ENCODE measurements around the gene HLCS.
"Not testable (repeated sequence)": the region's sequence is repeated elsewhere in the genome, so short reads cannot be mapped to it uniquely, and the experiment has no call there.

Gene HLCS

DNA sequence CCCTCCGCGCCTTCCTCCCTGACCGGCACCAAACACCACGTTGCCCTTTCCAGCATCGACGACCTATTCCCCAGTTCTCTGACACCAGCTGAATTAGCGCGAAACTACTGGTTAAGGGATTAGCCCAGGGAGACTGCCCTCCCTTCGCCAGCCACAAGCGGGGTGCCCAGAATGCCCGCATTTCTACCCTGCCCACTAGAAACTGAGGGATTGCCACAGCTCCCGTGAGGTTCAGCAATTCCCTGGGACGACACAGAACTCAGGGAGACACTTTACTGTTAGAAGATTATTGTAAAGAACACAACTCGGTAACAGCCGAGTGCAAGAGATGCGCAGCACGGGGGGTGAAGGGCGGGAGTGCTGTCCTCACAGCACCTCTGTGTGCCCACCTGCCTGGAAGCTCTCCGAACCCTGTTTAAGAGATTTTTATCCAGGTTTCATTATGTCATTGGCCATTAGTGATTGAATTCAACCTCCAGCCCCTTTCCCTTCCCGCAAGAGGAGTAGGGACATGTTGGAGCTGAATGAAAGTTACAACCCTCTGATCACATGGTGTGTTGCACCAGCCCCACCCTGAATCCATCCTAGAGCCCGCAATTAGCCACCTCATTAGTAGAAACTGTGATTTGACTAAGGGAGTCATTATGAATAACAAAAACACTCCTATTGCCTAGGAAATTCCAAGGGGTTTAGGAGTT, 24.2 kb upstream of the HLCS start:
- TF ChIP-seq, protein P1, sequence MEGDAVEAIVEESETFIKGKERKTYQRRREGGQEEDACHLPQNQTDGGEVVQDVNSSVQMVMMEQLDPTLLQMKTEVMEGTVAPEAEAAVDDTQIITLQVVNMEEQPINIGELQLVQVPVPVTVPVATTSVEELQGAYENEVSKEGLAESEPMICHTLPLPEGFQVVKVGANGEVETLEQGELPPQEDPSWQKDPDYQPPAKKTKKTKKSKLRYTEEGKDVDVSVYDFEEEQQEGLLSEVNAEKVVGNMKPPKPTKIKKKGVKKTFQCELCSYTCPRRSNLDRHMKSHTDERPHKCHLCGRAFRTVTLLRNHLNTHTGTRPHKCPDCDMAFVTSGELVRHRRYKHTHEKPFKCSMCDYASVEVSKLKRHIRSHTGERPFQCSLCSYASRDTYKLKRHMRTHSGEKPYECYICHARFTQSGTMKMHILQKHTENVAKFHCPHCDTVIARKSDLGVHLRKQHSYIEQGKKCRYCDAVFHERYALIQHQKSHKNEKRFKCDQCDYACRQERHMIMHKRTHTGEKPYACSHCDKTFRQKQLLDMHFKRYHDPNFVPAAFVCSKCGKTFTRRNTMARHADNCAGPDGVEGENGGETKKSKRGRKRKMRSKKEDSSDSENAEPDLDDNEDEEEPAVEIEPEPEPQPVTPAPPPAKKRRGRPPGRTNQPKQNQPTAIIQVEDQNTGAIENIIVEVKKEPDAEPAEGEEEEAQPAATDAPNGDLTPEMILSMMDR (IDR thresholded peaks at IDR 0.05; ENCODE audit: unreplicated experiment in 3 of 3) = no peak
- H3K36me3 Mint-ChIP-seq (ENCODE audit: low read depth) = peaks cover 10% of the 10 kb centered on the region
- H3K27me3 Mint-ChIP-seq (ENCODE audit: low read depth) = peaks cover 3% of the 10 kb centered on the region
- peak overlapping the region; percentile 88 to 98 (median 93) for H3K27ac Mint-ChIP-seq
- H3K4me1 Mint-ChIP-seq = peaks cover 4% of the 10 kb centered on the region
- H3K9me3 Mint-ChIP-seq = no peaks in the 10 kb centered on the region
- peak overlapping the region; percentile 86 to 90 (median 87) for H3K4me3 Mint-ChIP-seq

DNA sequence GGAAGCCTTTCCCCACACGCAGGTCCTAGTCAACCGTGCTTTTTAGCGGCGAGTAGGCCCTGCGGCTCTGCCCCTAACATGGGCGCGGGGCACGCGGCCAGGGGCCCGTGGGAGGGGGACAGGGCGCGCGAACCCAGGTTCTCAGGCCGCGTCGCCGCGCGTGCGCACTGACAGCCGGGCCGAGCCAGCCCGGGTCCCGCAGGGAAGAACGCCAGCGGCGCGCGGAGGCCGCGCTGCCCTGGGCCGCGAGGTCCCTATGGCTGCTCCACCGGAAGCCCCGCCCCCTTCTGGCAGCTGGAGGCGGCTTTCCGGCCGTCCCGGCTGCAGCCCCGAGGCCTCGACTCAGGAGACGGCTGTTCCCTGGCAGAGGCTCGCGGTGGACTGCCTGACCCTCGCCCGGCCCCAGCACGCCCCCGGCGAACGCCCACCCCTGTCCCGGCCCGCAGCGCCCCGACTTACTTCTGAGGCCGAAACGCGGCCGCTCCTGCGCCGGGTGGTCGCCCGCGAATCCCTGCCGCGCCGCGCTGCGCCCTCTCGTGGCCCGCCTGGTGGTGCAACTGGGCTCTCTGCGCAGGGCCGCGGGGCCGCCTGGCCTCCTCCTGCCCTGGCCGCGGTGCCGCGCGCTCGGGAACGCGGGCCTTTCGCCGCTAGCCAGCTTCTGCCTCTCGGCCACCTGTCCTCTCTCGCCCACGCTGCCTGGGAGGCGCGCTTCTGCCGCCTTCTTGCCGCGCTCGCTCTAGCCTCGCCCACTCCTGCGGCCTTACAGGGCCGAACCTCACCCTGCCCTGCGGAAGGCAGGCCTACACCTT, 23.4 kb upstream of the HLCS start:
- TF ChIP-seq, protein P1 (IDR thresholded peaks at IDR 0.05; ENCODE audit: unreplicated experiment in 3 of 3) = peak; percentile 90 to 97 (median 92)
- peaks cover 10% of the 10 kb centered on the region for H3K36me3 Mint-ChIP-seq (ENCODE audit: low read depth)
- peaks cover 4% of the 10 kb centered on the region for H3K4me1 Mint-ChIP-seq
- H3K4me3 Mint-ChIP-seq = peak overlapping the region; percentile 86 to 90 (median 87)
- peak overlapping the region; percentile 88 to 98 (median 95) for H3K27ac Mint-ChIP-seq
- peaks cover 3% of the 10 kb centered on the region for H3K27me3 Mint-ChIP-seq (ENCODE audit: low read depth)
- H3K9me3 Mint-ChIP-seq = no peaks in the 10 kb centered on the region

DNA sequence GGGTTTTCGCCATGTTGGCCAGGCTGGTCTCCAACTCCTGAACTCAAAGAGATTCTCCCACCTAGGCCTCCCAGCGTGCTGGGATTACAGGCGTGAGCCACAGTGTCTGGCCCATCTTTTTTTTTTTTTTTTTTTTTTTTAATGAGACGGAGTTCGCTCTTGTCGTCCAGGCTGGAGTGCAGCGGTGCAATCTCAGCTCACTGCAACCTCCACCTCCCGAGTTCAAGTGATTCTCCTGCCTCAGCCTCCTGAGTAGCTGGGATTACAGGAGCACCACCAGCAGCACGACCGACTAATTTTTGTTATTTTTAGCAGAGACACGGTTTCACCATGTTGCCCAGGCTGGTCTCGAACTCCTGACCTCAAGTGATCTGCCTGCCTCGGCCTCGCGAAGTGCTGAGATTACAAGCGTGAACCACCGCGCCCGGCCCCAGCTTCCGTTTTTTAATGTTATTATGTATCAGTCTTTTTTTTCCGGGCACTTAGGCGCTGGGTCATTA, 22.8 kb upstream of the HLCS start:
- H3K27ac Mint-ChIP-seq = peak overlapping the region; percentile 88 to 98 (median 95)
- not testable (repeated sequence) for H3K27me3 Mint-ChIP-seq (ENCODE audit: low read depth); H3K4me1 Mint-ChIP-seq; H3K9me3 Mint-ChIP-seq
- peak overlapping the region; percentile 86 to 87 (median 86) for H3K4me3 Mint-ChIP-seq
- H3K36me3 Mint-ChIP-seq (ENCODE audit: low read depth) = peaks cover 10% of the 10 kb centered on the region

DNA sequence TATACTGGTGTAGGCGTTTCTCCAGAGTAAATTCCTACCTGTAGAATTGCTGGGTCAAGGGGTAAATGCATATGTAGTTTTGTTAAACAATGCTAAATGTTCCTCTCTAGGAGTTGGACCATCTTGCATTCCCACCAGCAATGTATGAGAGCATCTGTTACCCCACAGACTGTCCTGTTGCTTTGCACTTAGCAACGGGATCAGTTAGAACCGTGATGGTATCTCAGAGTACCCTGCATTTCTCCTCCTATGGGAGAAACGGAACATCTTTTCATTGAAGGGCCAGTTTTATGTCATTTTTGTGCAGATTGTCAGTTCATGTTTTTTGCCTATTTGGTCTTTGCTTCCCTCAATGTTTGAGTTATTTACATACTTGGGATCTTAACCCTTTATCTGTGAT, 22.1 kb upstream of the HLCS start:
- peak overlapping the region; percentile 55 to 79 (median 70) for H3K4me3 Mint-ChIP-seq
- TF ChIP-seq, protein P1 (IDR thresholded peaks at IDR 0.05; ENCODE audit: unreplicated experiment in 3 of 3) = no peak
- no peaks in the 10 kb centered on the region for H3K9me3 Mint-ChIP-seq
- peaks cover 3% of the 10 kb centered on the region for H3K27me3 Mint-ChIP-seq (ENCODE audit: low read depth)
- peaks cover 4% of the 10 kb centered on the region for H3K4me1 Mint-ChIP-seq
- H3K36me3 Mint-ChIP-seq (ENCODE audit: low read depth) = peaks cover 10% of the 10 kb centered on the region
- peak overlapping the region; percentile 81 to 89 (median 86) for H3K27ac Mint-ChIP-seq

DNA sequence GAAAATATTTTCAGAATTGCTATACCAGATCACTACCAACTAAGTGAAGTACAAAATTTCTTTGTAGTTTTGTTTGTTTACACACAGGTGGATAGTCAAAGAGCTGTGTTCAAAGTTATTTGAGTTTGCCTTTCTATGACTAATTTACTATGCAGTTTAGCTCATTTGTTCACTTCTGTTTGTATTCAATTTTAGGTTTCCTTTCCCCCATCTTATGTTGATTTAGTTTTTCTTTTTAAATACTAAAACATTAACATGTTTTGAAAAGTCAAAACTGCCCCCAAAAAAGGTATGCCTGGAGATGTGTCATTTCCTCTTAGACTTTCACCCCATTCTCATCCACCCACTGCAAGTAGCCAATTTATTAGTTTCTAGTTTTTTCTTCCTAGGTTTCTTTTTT, 21.4 kb upstream of the HLCS start:
- peaks cover 10% of the 10 kb centered on the region for H3K36me3 Mint-ChIP-seq (ENCODE audit: low read depth)
- H3K27ac Mint-ChIP-seq = no peak overlapping the region
- peaks cover 4% of the 10 kb centered on the region for H3K4me1 Mint-ChIP-seq
- no peaks in the 10 kb centered on the region for H3K9me3 Mint-ChIP-seq
- TF ChIP-seq, protein P1 (IDR thresholded peaks at IDR 0.05; ENCODE audit: unreplicated experiment in 3 of 3) = no peak
- H3K27me3 Mint-ChIP-seq (ENCODE audit: low read depth) = peaks cover 3% of the 10 kb centered on the region
- H3K4me3 Mint-ChIP-seq = peak overlapping the region; percentile 15 to 33 (median 32)
